HepG2 (cell line): ENCODE results near the gene HCFC1. TPM values are rescaled to one million over a fixed set of nuclear protein-coding genes. Genes with fewer than 3 reads are reported as not detected.
A peak's percentile ranks its signal among the peaks of the same experiment; 100 is the strongest.

Experiments
- AGO2 ChIP-seq: fragments of 200-400 bp; formaldehyde crosslinking; optimal IDR thresholded peaks from 2 replicates; pipeline ENCODE3; 2017; ENCODE audit warnings: mild to moderate bottlenecking, low read depth, low read length, moderate library complexity
- ARNT2 ChIP-seq: sonication (generic); formaldehyde crosslinking; IDR thresholded peaks from 2 replicates; pipeline ENCODE4 v1.8.0; 2022; ENCODE audit warnings: mild to moderate bottlenecking, low read depth, missing genetic modification reagents, moderate library complexity
- BHLHE40 ChIP-seq: IDR thresholded peaks from 2 replicates; pipeline ENCODE4 v1.6.1; 2011; ENCODE audit warnings: low read length, improper control_type of control experiment
- FOXP4 ChIP-seq: sonication (generic); formaldehyde crosslinking; IDR thresholded peaks from 2 replicates; pipeline ENCODE4 v1.4.0; 2020; ENCODE audit warnings: missing genetic modification reagents
- GABPA ChIP-seq, 2 experiments: IDR thresholded peaks; 2 replicates each; pipeline ENCODE4 v1.6.1; 2011 to 2016; ENCODE audit warnings: low read depth in 2 of 2, low read length in 1 of 2, missing biosample characterization in 1 of 2, missing genetic modification characterization in 1 of 2
- GMEB2 ChIP-seq: IDR thresholded peaks from 2 replicates; pipeline ENCODE4 v1.6.1; 2016; ENCODE audit warnings: missing biosample characterization, missing genetic modification reagents, low read depth
- HIVEP1 ChIP-seq: sonication (generic); formaldehyde crosslinking; IDR thresholded peaks from 2 replicates; pipeline ENCODE4 v1.4.0; 2020; ENCODE audit warnings: mild to moderate bottlenecking, missing genetic modification reagents
- KAT8 ChIP-seq: IDR thresholded peaks from 2 replicates; pipeline ENCODE4 v1.6.1; 2016; ENCODE audit warnings: missing genetic modification reagents, missing compliant biosample characterization
- MIER3 ChIP-seq: IDR thresholded peaks from 2 replicates; pipeline ENCODE4 v1.6.1; 2016; ENCODE audit warnings: missing compliant biosample characterization, borderline replicate concordance
- TFE3 ChIP-seq: IDR thresholded peaks from 2 replicates; pipeline ENCODE4 v1.6.1; 2016
- ZBTB2 ChIP-seq: sonication (generic); formaldehyde crosslinking; IDR thresholded peaks from 2 replicates; pipeline ENCODE4 v1.8.0; 2022; ENCODE audit warnings: low read depth, missing genetic modification reagents
- ZC3H4 ChIP-seq: sonication (generic); formaldehyde crosslinking; IDR thresholded peaks from 2 replicates; pipeline ENCODE4 v1.4.0; 2020; ENCODE audit warnings: missing genetic modification reagents, borderline replicate concordance
- ZNF430 ChIP-seq: sonication (generic); formaldehyde crosslinking; IDR thresholded peaks from 2 replicates; pipeline ENCODE4 v1.9.0; 2021; ENCODE audit warnings: mild to moderate bottlenecking, missing genetic modification reagents
- ZNF639 ChIP-seq: conservative IDR thresholded peaks from 2 replicates; pipeline ENCODE4 v1.6.1; 2018; ENCODE audit warnings: missing genetic modification reagents
- ZNF687 ChIP-seq: sonication (generic); formaldehyde crosslinking; IDR thresholded peaks from 2 replicates; pipeline ENCODE4 v1.5.1; 2020; ENCODE audit warnings: mild to moderate bottlenecking, missing genetic modification reagents, moderate library complexity
- polyA plus RNA-seq, 8 experiments: library from polyadenylated mRNA; depleted of rRNA in 3 of 8; stranded (reverse) in 7 of 8; unstranded in 1 of 8; fragments of >200 nt; fragmentation: Illumina TruSeq in 4 of 8; extraction: Trizol in 4 of 8; gene quantifications; 2 replicates each; pipeline versions ENCODE4 v1.2.1 to v1.2.3, GENCODE V29; 2011 to 2016; ENCODE audit warnings: low read depth in 4 of 8, missing spikeins in 1 of 8, mixed read lengths in 1 of 8; ENCODE audit not compliant: insufficient read depth in 1 of 8
- total RNA-seq, 5 experiments: library from RNA; depleted of rRNA; stranded (reverse); fragments of >200 nt; fragmentation: Illumina TruSeq; extraction: Trizol; gene quantifications; 2 replicates each; pipeline ENCODE4 v1.2.3, GENCODE V29; 2016; ENCODE audit warnings: low read depth in 1 of 5

Gene HCFC1
- total and polyA plus RNA-seq, 2 of the 13 experiments (the other 11 are each of a cell fraction or from before 2014, with no cell fraction given): 5.8 to 17.8 TPM

GRCh38 chrX:153927922-153928760 lies 43.5 kb downstream of the HCFC1 start (continued):
- 0 out of 2 replicates have a peak, but pooled peaks have one; percentile 28 for TF ChIP-seq GMEB2 (CRISPR knock-in tag)
- peak; percentile 69 for TF ChIP-seq ZNF687 (CRISPR knock-in tag)
- TF ChIP-seq KAT8 (CRISPR knock-in tag): peak; percentile 37; the same call in 1 of the 2 replicates
- no peak for TF ChIP-seq GABPA (IDR thresholded peaks at IDR 0.05; ENCODE audit: low read depth, low read length)
- TF ChIP-seq GABPA (CRISPR knock-in tag; IDR thresholded peaks at IDR 0.05; ENCODE audit: low read depth): peak; percentile 83
- peak; percentile 41; the same call in 1 of the 2 replicates for TF ChIP-seq TFE3 (CRISPR knock-in tag)
- TF ChIP-seq BHLHE40: peak; percentile 89
- 0 out of 2 replicates have a peak, but pooled peaks have one; percentile 1 for TF ChIP-seq ZC3H4 (CRISPR knock-in tag)
- TF ChIP-seq ZNF639 (CRISPR knock-in tag): peak; percentile 50
- TF ChIP-seq ZNF430: no peak
- peak; percentile 20; the same call in 1 of the 2 replicates for TF ChIP-seq FOXP4 (CRISPR knock-in tag)
- TF ChIP-seq HIVEP1 (CRISPR knock-in tag): peak; percentile 53; the same call in 1 of the 2 replicates
- 0 out of 2 replicates have a peak, but pooled peaks have one; percentile 20 for TF ChIP-seq MIER3
- TF ChIP-seq ARNT2 (CRISPR knock-in tag): peak; percentile 72; the same call in 1 of the 2 replicates
- TF ChIP-seq ZBTB2 (CRISPR knock-in tag): peak; percentile 41
- peak; percentile 84 for TF ChIP-seq AGO2
